ENCODE data around the gene RBFOX2. TPM values are rescaled to one million over a fixed set of nuclear protein-coding genes. Genes with fewer than 3 reads are reported as not detected.

Gene RBFOX2
- total and polyA plus RNA-seq, 2 of the 8 experiments (the other 6 are each of a cell fraction or from before 2014, with no cell fraction given) = 121 to 122 TPM

DNA sequence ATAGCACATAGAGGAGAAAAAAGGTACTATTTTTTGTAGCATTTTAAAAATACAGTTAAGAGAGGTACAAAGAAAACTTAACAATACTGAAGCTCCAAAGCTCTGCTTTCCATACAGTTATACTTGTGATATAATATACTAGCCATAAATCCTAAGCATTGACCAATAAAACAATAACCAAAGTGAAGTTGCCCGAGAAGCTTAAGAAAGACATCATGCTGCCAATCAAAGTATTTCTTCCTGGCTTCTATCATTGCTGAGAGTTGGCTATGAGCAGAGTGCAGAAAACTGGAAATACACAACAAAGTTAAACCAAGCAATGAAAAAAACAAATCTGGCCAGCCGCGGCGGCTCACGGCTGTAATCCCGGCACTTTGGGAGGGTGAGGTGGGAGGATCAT lies 84.2 kb downstream of the RBFOX2 start:
- TF ChIP-seq EGR1 (IDR thresholded peaks at IDR 0.05; ENCODE audit: borderline replicate concordance, low read depth, low read length) (no peak), GTF2F1 (IDR thresholded peaks at IDR 0.05; ENCODE audit: borderline replicate concordance, low read depth, low read length) (no peak), GABPA (IDR thresholded peaks at IDR 0.05; ENCODE audit: borderline replicate concordance, insufficient read depth, low read length) (no peak), TEAD4 (IDR thresholded peaks at IDR 0.05; ENCODE audit: low read depth, low read length) (no peak), SAP30 (IDR thresholded peaks at IDR 0.05; ENCODE audit: insufficient read depth, insufficient replicate concordance, low read length) (no peak), KDM5A (IDR thresholded peaks at IDR 0.05; ENCODE audit: low read length) (no peak), SIX5 (IDR thresholded peaks at IDR 0.05; ENCODE audit: low read depth, low read length) (no peak), TAF1 (IDR thresholded peaks at IDR 0.05; ENCODE audit: low read depth, low read length) (no peak), EP300 (IDR thresholded peaks at IDR 0.05; ENCODE audit: borderline replicate concordance in 1 of 2, low read depth in 2 of 2, low read length in 2 of 2) (no peak), TCF12 (IDR thresholded peaks at IDR 0.05; ENCODE audit: low read depth, low read length) (no peak), HDAC2 (IDR thresholded peaks at IDR 0.05; ENCODE audit: borderline replicate concordance in 1 of 2, low read depth in 2 of 2, low read length in 2 of 2) (no peak), POLR2A (IDR thresholded peaks at IDR 0.05; ENCODE audit: control extremely low read depth in 1 of 2, low read depth in 2 of 2, low read length in 2 of 2) (no peak), JUN (IDR thresholded peaks at IDR 0.05; ENCODE audit: low read depth, low read length) (no peak), SP1 (IDR thresholded peaks at IDR 0.05; ENCODE audit: low read depth, low read length) (no peak)
- Histone ChIP-seq H3K79me1 (ENCODE audit: low read depth, low read length) (peaks cover 2% of the 10 kb centered on the region; the same call in 1 of the 2 replicates), H4K8ac (ENCODE audit: extremely low read depth, insufficient read depth, low read length) (no peak overlapping the region), H4K20me1 (replicated peaks in 1 of 2; ENCODE audit: control insufficient read depth in 1 of 2, insufficient read depth in 2 of 2, low read length in 2 of 2) (peaks cover 0 to 2% of the 10 kb centered on the region in 2 experiments), H3K18ac (ENCODE audit: extremely low read depth, low read length) (no peak overlapping the region), H3K27ac (ENCODE audit: low read depth, low read length) (no peak overlapping the region), H2BK12ac (ENCODE audit: low read depth, low read length) (no peak overlapping the region), H3K56ac (replicated peaks; ENCODE audit: insufficient read length, low read depth, low read length) (no peak overlapping the region), H2AK5ac (ENCODE audit: low read depth, low read length) (no peak overlapping the region), H3K36me3 (ENCODE audit: control insufficient read depth in 2 of 4, insufficient read depth in 4 of 4, low read length in 3 of 4) (no peaks in the 10 kb centered on the region), H3K14ac (ENCODE audit: insufficient read length) (no peak overlapping the region), H2BK120ac (replicated peaks; ENCODE audit: low read depth, low read length) (no peak overlapping the region), H3K4me2 (ENCODE audit: insufficient read depth in 1 of 2, low read depth in 2 of 2, low read length in 2 of 2) (no peak overlapping the region), H4K91ac (replicated peaks; ENCODE audit: insufficient read length, low read length) (no peak overlapping the region), H3K9me3 (ENCODE audit: insufficient read depth in 2 of 2, low read depth in 1 of 2, low read length in 1 of 2) (no peaks in the 10 kb centered on the region), H3K4me1 (replicated peaks in 1 of 4; ENCODE audit: control insufficient read depth in 3 of 4, insufficient read depth in 4 of 4, low read length in 3 of 4) (no peaks in the 10 kb centered on the region), H3K4me3 (ENCODE audit: extremely low read depth in 1 of 4, insufficient read depth in 2 of 4, low read depth in 3 of 4, low read length in 4 of 4) (no peak overlapping the region), H3K27me3 (replicated peaks in 1 of 4; ENCODE audit: control insufficient read depth in 3 of 4, extremely low read depth in 1 of 4, insufficient read depth in 3 of 4, low read length in 3 of 4) (no peaks in the 10 kb centered on the region), H3K4ac (replicated peaks; ENCODE audit: insufficient read length, low read depth, low read length) (no peak overlapping the region), H2BK15ac (ENCODE audit: low read length) (no peak overlapping the region), H3K79me2 (ENCODE audit: control insufficient read depth in 1 of 2, insufficient read depth in 2 of 2, low read length in 2 of 2) (peaks cover 0 to 50% of the 10 kb centered on the region in 2 experiments; a peak in 2 of 4 replicates), H3K23me2 (ENCODE audit: low read depth, low read length) (no peaks in the 10 kb centered on the region), H2BK5ac (ENCODE audit: low read depth, low read length) (no peak overlapping the region), H3K23ac (ENCODE audit: insufficient read length) (no peak overlapping the region), H2AFZ (ENCODE audit: low read length) (no peak overlapping the region), H3K9ac (replicated peaks in 1 of 4; ENCODE audit: extremely low read depth in 1 of 4, low read depth in 3 of 4, low read length in 3 of 4) (no peak overlapping the region), H2BK20ac (ENCODE audit: low read length) (no peak overlapping the region), H4K5ac (ENCODE audit: insufficient read length, low read depth, low read length) (no peak overlapping the region)
- FAIRE-seq (no peak), DNase-seq (ENCODE audit: low read depth in 1 of 2, low spot score in 2 of 2) (no peak)
- WGBS, 2 experiments (ENCODE audit: extremely low coverage in 1 of 2, insufficient coverage in 1 of 2, insufficient read length in 1 of 2, insufficient replicate concordance in 2 of 2, low coverage in 1 of 2, low lambda C conversion rate in 2 of 2, missing lambda C conversion rate in 1 of 2) = 95% methylated on average over 6 of the region's 6 CpGs; no CpG with 5 or more reads in 1 of the 2 experiments
- CTCF ChIA-PET (ENCODE audit: partially characterized antibody) = interaction anchor here (1.1 kb wide), 1 partner anchor 205 kb away, joined by 3 read pairs; no protein-coding TSS in a partner anchor
- POLR2A ChIA-PET (ENCODE audit: partially characterized antibody) = interaction anchor here (1.7 to 1.8 kb wide), 2 partner anchors 8 to 10 kb away, joined by 4 to 6 read pairs; no protein-coding TSS in a partner anchor

All from H1 (cell line).